ENCODE results near the gene NHERF2.

The NHERF2 gene

DNA sequence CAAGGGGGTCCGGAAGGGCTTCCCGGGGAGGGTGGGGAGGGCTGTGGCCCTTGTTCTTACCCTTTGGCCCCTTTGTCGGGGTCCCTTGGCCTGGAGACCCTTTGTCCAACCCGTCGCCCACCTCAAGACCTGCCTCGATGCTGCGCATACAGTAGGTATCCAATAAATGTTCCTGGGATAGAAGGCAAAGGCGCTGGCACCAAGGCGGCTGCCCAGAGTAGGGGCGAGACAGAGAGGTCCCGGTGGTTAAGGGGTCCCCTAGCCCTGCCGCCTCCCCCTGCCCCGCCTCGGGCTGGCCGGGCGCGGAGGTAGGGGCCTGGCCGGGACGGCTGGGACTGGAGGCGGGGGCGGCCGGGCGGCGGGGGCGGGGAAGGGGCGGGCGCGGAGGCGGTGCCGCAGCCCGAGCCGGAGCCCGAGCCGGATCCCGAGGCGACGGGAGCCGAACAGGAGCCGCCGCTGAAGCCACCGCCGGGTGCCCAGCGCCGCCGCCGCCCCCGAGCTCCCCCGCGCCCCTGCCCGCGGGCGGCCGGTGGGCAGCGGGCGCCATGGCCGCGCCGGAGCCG is at the start of gene NHERF2:
NHERF2 (plus strand) TSS at position 442 of the 563 bp plus-strand sequence; CDS start at position 546, 104 bp downstream.
- no peak for DNase-seq (ENCODE audit: low read depth in 2 of 2)

DNA sequence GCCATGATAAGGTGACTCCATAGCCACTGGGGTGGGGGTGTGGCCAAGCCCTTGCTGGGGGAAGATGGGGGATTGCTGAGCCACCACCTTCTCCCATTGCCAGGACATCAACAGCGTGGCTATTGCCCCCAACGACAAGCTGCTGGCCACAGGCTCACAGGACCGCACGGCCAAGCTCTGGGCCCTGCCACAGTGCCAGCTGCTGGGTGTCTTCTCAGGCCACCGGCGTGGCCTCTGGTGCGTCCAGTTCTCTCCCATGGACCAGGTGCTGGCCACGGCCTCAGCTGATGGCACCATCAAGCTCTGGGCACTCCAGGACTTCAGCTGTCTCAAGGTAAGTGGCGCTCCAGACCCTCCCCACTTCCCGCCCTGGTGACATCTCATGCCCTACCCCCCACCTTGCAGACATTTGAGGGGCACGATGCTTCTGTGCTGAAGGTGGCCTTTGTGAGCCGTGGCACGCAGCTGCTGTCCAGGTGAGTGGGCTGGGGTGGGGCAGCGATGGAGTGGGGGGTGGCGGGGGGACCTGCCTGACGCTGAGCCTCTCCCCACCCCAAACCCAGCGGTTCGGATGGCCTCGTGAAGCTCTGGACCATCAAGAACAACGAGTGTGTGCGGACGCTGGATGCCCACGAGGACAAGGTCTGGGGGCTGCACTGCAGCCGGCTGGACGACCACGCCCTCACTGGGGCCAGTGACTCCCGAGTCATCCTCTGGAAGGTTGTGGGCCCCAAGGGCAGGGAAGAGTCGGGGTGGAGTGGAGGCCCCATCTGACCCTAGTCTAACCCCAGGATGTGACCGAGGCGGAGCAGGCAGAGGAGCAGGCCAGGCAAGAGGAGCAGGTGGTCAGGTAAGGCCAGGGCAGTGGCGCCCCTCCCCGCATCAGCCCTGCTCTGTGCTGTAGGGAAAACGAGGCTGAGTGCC is 49.5 kb upstream of the NHERF2 start:
- DNase-seq (ENCODE audit: low read depth in 2 of 2), result no peak

DNA sequence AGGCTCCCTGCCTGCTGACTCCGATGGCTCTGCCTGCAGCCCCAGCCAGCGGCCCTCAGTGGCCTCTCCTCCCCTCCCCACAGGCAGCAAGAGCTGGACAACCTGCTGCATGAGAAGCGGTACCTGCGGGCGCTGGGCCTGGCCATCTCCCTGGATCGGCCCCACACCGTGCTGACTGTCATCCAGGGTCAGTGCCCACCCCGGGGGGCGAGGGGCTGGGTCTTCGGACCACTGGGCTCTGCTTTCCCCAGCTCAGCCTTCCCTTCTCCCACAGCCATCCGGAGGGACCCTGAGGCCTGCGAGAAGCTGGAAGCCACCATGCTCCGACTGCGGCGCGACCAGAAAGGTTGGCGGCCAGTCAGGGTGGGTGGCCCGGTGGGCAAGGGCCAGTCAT is 48.8 kb upstream of the NHERF2 start:
- DNase-seq (ENCODE audit: low read depth in 2 of 2), result no peak

DNA sequence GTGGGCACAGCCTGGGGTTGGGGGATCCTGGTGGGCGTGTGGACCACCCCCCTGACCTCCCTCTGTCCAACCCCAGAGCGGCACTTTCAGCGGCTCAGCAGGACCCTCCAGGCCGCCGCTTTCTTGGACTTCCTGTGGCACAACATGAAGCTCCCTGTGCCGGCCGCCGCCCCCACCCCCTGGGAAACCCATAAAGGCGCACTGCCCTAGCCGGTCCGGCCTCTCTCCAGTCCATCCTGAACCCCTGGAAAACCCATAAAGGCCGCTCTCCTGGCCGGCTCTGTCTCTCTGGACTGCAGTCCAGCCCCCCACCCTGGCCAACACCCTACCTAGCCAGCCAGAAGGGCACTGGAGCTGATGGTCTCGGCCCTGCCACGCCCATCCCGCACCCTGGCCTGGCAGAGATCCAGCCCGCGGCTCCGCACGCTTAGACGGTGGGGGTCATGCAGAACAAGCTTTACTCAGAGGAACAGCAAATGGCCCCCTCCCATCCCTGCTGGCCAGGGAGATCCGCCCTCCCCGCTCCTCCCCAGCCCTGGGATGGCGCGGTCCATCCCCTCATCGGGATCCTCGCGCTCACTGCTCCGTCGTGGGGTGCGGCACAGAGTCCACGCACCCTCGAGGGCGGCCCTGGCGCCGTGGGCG is 48.1 kb upstream of the NHERF2 start:
- DNase-seq (ENCODE audit: low read depth in 2 of 2), result no peak

DNA sequence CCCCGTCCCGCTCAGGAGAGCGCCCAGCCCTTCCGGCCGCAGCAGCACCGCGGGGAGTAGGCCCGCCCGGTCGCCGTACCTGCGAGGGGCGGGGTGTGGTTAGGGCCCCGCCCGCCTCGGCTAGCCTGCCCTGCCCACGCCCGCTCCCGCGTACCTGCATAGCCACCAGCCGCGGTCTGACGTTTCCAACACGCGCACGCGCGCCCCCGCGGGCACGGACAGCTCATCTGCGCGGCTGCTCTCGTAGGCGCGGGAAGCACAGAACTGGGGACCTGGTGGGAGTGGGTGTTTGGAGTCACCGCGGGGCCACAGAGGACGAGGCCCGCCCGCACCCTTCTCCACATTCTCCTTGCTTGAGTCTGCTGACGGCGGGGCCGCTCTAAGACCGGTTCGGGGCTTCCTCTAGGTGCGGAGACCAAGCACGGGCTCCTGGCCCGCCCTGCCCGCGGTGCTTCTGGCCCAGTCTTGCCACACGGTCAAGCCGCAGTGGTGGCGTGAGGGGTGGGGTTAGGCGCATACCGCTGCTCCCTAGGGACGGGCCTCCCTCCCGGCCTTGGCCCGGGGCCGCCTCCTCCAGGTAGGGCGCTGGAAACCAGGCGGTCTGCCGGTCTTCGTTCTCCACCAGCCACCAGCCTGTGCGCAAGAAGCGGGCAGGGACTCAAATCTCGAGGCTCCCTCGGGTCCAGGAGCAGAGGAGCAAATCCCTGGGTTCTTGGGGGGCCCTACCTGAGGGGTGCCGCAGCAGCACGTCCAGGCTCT is 47.3 kb upstream of the NHERF2 start:
- DNase-seq (ENCODE audit: low read depth in 2 of 2), result no peak

DNA sequence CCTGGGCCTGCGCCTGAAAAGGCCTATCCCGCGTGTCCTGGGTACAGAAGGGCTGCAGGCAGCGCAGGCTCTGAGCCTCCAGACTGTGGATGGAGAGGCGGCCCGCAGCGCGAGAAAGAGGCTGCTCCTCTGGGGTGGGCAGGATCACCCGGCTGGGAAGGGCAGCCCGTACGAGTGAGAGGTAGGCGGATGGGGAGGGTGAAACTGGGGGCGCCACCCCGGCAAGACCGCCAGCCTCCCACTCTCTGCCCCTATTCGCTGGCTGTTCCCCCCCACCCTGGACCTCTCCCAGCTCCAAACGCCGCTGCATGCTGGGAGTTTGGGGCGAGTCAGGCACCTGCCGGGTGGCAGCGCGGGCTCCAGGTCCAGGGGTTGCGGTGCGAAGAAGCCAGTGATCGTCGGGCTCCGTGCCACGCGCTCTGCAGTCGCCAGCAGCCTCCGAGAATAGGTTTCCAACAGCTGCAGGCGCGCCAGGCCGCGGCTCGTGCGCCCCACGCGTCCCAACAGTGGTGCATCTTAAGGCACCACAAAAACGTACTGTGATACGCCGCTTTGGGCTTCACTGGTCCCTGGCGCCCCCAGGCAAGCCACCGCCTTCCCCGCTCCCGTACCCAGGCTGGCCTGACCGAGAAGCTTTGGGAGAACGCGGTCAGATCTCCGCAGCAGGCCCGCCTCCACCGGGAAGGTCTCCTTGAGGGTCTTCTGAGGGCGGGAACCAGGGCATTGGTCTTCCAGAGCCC is 46.5 kb upstream of the NHERF2 start:
- no peak for DNase-seq (ENCODE audit: low read depth in 2 of 2)

DNA sequence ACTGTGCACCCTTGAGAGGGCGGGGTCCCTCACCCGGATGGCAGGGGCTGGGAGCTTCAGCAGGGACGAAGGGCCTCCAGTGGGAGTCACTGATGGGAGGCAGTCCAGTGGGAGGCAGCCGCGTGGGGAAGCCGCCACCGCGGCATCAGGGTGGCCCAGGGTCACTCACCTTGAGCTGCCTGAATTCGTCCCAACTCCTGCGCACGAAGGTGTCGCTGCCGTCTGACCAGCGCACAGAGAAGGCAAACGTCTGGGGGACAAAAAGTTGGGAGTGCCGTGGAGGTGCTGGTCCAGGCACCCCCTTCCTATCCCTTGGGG is 46.0 kb upstream of the NHERF2 start:
- DNase-seq (ENCODE audit: low read depth in 2 of 2), result no peak

DNA sequence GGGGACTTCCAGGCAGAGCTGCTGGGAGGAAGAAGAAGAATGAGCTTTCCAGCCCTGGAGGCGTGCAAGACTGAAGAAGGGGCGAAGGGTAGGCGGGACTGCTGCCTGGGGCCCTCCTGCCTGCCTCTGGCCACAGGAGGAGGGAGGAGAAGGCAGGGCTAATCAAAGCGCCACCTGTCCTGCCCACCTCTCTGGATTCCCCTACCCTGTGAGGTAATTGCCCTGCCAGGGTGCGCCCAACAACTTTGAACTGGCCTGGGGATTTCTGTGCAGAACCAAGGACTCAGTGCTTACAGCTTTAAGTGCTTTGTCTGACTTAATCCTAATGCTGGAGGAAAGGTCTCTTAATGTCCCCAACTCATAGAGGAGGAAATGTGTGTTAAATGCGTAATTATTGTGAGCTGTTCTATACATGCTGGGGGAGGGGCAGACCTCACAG is 45.3 kb upstream of the NHERF2 start, which contains the start of gene NOXO1:
NOXO1 (minus strand) TSS at position 72 of the 439 bp plus-strand sequence. CDS start 290 bp downstream, outside the sequence.
- DNase-seq (ENCODE audit: low read depth in 2 of 2), result no peak

DNA sequence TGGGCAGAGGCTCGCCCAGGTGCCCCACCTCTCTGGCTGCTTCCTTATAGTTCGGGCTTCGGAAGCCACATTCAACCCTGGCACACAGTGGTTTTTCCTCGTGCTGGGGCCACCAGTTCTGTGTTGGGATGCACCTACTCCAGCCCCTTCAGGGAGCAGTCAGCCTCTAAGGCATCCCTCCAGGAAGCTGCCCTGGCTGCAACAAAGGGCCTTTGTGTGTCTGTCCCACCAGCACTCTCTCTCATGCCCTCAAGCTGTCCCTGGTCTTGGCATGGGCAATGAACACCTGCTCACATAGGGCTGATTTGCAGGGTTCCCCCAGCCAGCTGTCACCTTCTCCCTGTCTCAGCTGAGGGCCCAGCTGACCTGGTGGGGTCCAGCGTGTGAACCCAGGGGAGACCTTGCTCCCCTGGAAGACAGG is 44.7 kb upstream of the NHERF2 start:
- no peak for DNase-seq (ENCODE audit: low read depth in 2 of 2)

DNA sequence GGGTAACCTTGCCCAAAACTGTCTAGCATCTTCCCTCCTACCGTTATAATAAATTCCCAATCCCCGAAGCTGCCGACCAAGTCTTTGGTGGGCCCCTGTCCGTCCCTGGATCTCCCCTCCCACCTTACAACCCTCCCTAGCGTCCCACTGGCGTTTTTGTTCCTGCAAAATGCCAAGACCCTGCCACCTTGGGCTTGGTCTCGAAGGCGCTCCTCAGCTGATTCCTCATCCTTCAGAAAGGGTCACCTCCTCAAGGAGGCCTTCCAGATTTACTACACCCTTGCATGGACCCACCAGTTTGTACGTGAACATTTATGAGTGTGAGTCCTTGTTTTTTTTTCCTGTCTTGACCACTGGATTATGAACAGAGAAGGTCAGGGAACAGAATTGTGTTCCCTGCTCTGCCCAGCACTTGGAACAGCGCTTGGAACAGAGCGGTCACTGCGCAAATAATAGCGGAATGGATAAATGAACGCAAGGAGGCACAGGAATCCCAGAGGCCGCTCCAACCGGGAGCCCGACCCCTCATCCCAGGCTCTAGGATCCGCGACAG is 43.6 kb upstream of the NHERF2 start:
- no peak for DNase-seq (ENCODE audit: low read depth in 2 of 2)

DNA sequence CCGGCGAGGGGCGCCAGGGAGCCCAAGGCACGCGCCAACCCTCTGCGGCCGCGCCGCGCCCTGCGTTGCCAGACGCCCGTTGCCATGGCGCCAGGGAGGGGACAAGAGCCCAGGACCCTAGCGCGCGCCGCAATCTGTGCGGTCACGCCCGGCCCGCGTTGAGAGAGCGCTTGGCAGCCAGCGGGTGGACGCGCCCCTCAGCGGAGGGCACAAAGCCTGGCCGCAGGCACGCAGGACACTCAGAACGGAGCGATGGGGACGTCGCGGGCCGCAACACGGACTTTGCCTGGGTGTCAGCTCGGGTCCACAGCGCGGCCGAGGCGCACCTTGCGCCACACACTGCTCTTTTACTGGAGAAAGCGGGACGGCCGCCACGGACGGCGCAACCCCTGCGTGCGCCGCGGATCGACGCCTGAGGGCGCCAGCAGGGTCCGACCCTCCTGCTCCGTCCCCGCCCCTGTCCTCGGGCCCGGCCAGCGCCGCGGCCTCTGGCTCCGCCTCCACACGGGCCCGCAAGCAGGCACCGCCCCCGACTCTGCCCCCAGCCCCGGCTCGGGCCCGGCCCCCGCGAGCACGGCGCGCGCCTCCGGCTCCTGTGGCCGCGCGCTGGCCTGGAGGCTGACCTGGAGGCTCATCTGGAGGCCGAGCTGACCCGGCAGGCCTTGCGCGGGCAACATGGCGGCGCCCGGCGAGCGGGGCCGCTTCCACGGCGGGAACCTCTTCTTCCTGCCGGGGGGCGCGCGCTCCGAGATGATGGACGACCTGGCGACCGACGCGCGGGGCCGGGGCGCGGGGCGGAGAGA is 43.0 kb upstream of the NHERF2 start, which contains the start of gene GFER:
GFER (plus strand) TSS at position 650 of the 803 bp plus-strand sequence; CDS start at position 676, 26 bp downstream.
- peak; percentile 41 to 50 for DNase-seq (ENCODE audit: low read depth in 2 of 2)

DNA sequence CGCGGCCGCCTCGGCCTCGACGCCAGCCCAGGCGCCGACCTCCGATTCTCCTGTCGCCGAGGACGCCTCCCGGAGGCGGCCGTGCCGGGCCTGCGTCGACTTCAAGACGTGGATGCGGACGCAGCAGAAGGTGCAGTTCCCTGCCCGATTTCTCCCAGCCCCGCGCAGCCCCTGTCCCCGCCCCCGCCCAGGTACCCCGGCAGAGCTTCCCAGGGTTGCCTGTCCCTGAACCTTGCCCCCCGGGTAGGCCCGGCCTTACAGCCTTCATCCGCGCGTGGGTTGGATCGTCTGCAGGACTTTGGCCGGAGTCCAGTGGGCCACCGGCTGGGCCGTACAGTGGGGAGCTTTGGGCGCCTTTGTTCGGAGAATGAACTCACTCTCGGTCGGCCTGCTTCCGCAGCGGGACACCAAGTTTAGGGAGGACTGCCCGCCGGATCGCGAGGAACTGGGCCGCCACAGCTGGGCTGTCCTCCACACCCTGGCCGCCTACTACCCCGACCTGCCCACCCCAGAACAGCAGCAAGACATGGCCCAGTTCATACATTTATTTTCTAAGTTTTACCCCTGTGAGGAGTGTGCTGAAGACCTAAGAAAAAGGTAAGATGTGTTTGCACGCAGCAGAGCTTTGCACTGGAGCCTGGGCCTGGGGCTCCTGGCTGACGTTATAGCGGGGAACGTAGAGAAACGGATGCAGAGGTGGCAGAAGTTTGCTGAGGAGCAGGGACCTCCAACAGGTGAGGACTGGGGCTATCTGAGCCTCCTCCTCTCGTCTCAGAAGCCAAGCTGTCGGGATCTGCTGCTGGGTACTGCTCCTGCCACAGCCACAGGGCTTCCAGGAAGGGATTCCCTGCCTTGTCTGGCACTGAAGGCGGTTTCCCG is 42.1 kb upstream of the NHERF2 start:
- no peak for DNase-seq (ENCODE audit: low read depth in 2 of 2)

DNA sequence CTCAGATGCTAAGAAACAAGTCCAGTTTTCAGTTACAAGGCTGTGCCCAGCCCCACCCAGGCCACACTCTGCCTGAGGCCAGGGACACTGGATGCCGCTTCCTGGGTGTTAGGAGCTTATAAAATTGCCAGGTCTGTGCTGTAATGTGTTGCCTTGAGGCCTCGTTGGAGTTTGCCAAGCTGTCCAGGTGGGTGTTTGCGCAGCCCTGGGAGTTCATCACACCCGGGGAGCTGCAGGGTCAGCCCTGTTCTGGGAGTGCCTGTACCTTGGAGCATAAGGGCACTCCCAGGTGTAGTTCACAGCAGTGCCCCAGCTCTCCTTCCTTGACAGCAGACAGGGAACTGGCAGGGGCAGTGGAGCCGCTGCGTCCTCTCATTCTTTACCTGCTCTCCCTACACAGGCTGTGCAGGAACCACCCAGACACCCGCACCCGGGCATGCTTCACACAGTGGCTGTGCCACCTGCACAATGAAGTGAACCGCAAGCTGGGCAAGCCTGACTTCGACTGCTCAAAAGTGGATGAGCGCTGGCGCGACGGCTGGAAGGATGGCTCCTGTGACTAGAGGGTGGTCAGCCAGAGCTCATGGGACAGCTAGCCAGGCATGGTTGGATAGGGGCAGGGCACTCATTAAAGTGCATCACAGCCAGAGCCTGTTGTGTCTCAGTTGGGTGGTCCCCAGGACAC is 41.1 kb upstream of the NHERF2 start:
- no peak for DNase-seq (ENCODE audit: low read depth in 2 of 2)

DNA sequence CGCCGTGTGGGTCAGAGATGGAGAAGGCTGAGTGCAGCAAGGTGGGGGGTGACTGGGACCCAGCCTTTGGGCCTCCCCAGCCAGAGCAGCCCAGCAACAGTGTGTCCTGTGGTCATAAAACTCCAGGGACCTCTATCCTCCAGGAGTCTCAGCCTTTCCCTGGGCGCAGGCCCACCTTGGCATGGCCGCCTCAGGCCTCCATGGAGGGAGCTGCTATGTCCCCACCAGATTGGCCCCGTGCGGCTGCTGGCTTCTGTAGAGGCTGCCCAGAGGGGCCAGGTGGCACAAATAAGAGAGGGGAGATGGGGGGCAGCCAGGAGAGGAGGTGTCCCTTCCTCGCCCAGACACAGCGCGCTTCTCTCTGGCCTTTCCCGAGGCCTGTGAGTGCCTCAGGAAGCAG is 39.5 kb upstream of the NHERF2 start:
- DNase-seq (ENCODE audit: low read depth in 2 of 2), result no peak

DNA sequence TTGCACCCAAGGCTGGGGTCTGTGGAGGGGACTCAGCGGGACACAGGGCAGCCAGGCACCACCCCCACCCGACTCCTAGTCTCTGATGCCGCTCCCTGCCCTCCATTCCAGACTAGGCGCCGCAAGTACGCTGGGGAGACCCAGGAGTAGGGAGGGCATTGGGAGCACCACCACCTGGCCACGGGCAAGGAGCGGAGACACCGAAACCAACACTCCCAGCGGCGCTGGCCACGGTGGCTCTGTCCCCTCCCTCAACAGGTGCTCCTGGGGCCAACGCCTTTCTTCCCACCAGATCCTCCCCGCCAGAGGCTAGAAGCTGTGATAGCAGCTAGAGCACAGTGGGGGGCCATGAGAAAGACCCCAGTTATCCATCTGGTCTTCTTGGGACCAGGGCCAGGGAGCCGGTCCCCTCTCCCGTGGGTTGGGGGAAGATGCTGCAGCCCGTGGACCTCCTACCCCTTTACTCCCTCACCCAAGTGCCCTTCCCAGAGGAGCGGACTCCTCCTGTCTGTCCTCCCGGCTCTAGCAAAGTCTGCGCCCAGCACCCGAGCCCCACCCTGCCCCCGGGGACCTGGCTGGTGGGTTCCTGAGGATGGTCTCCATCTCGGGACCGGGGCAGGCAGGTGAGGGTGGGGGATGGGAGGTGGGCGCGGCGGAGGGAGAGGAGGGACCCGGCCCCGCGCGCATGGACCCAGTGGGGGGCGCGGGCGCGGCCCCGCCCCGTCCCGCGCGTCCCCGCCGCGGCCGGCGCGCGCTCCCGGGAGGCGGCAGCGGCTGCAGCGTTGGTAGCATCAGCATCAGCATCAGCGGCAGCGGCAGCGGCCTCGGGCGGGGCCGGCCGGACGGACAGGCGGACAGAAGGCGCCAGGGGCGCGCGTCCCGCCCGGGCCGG is 37.2 kb upstream of the NHERF2 start, which contains the start of gene SYNGR3:
SYNGR3 (plus strand) TSS at position 762 of the 892 bp plus-strand sequence. CDS start 133 bp downstream, outside the sequence.
- no peak for DNase-seq (ENCODE audit: low read depth in 2 of 2)

DNA sequence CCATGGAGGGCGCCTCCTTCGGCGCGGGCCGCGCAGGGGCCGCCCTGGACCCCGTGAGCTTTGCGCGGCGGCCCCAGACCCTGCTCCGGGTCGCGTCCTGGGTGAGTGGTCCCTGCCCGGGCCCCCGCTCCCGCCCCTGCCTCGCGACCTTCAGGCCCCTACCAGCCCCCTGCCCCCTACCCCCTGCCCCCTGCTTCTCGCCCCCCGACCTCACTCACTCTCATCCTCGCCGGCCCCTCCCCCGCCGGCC is 36.7 kb upstream of the NHERF2 start:
- DNase-seq (ENCODE audit: low read depth in 2 of 2), result no peak

DNA sequence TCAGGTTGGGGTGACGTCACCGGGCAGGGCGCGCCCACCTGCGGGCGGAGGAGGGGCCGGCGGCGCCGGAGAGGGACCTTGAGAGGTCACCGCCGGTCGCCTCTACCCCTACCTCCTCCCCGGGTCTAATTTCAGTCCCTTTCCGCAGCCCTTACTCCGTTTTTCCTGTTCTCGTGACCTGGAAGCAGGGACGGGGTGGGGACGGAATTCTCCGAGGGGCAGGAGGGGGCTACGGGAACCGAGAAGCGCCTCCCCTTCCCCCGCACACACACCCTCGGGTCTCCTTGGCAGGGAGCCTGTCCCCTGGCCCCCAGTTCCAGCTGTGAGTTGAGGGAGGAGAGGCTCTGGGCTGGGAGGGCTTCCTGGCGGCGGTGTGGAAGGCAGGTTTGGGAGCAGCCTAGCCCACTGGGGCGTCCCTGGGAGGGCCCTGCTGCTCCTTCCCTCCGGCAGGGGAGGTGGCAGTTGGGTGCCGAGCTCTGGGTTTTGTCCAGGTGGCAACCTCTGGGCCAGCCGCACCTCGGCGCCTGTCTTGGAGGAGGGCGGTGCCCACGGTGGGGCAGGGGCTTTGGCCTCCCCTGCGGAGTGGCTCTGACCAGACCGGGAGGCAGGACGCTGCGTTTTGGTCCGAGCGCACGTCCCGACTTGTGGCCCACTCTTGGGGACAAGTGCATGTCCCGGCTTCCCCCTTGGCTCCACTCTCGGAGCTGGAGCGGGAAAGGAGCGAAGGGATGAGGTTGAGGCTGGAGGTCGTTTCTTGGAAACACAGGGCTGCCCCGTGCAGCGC is 36.2 kb upstream of the NHERF2 start:
- DNase-seq (ENCODE audit: low read depth in 2 of 2), result no peak

Data from stimulated activated CD8-positive, alpha-beta memory T cell treated with anti-CD3 and anti-CD28 coated beads, Interleukin-7, amount 100 ng/mL, for 1 hour (primary cell).